Measurements from ENCODE around the gene PRSS57. TPM values are rescaled to one million over a fixed set of nuclear protein-coding genes. Genes with fewer than 3 reads are reported as not detected.

PRSS57 gene
- total and polyA plus RNA-seq, 2 of the 13 experiments (the other 11 are each of a cell fraction or from before 2014, with no cell fraction given) = 0.12 TPM; not detected in 1

- TF ChIP-seq TFDP2 (CRISPR knock-in tag; IDR thresholded peaks at IDR 0.05) = peak; percentile 81
- peak; percentile 73; the same call in 1 of the 2 replicates for TF ChIP-seq ZNF431 (CRISPR knock-in tag; IDR thresholded peaks at IDR 0.05; ENCODE audit: borderline replicate concordance, low read depth)
- peak; percentile 95 for TF ChIP-seq ZNF605 (CRISPR knock-in tag; IDR thresholded peaks at IDR 0.05)
- TF ChIP-seq ERF (CRISPR knock-in tag; IDR thresholded peaks at IDR 0.05) = peak; percentile 82; the same call in 1 of the 2 replicates
- peak; percentile 84 for TF ChIP-seq NR2C2 (CRISPR knock-in tag; IDR thresholded peaks at IDR 0.05; ENCODE audit: borderline replicate concordance)
- TF ChIP-seq ZNF564 (CRISPR knock-in tag; IDR thresholded peaks at IDR 0.05) = peak; percentile 83
- no peak for TF ChIP-seq NFATC3 (CRISPR knock-in tag; IDR thresholded peaks at IDR 0.05)
- TF ChIP-seq KLF16 (CRISPR knock-in tag; IDR thresholded peaks at IDR 0.05) = peak in 1 of 2 experiments; percentile 87; a peak in 2 of 4 replicates
- TF ChIP-seq TOPORS (CRISPR knock-in tag; IDR thresholded peaks at IDR 0.05) = peak; percentile 90; the same call in 1 of the 2 replicates
- peak; percentile 74; the same call in 1 of the 2 replicates for TF ChIP-seq NAIF1 (CRISPR knock-in tag; IDR thresholded peaks at IDR 0.05; ENCODE audit: borderline replicate concordance)
- TF ChIP-seq ZNF224 (CRISPR knock-in tag; IDR thresholded peaks at IDR 0.05) = peak; percentile 78; the same call in 1 of the 2 replicates
- TF ChIP-seq RARG (CRISPR knock-in tag; IDR thresholded peaks at IDR 0.05; ENCODE audit: low read depth) = no peak
- TF ChIP-seq ZNF468 (CRISPR knock-in tag; IDR thresholded peaks at IDR 0.05) = 0 out of 2 replicates have a peak, but pooled peaks have one; percentile 28
- no peak; the same call in 1 of the 2 replicates for TF ChIP-seq ADNP (CRISPR knock-in tag; IDR thresholded peaks at IDR 0.05)
- peak; percentile 65; the same call in 1 of the 2 replicates for TF ChIP-seq MLX (CRISPR knock-in tag; IDR thresholded peaks at IDR 0.05)
- TF ChIP-seq PAWR (CRISPR knock-in tag; IDR thresholded peaks at IDR 0.05; ENCODE audit: borderline replicate concordance) = no peak
- no peak for TF ChIP-seq ZNF3 (CRISPR knock-in tag; IDR thresholded peaks at IDR 0.05)
- TF ChIP-seq MTA1 (CRISPR knock-in tag; IDR thresholded peaks at IDR 0.05; ENCODE audit: borderline replicate concordance) = peak; percentile 100
- no peak for TF ChIP-seq ZNF780A (CRISPR knock-in tag; IDR thresholded peaks at IDR 0.05)
- TF ChIP-seq ZMAT3 (CRISPR knock-in tag; conservative IDR thresholded peaks at IDR 0.05) = peak; percentile 58
- peak; percentile 92 for TF ChIP-seq SOX5 (CRISPR knock-in tag; IDR thresholded peaks at IDR 0.05; ENCODE audit: borderline replicate concordance)
- peak; percentile 86; the same call in 1 of the 2 replicates for TF ChIP-seq KDM5B (CRISPR knock-in tag; IDR thresholded peaks at IDR 0.05; ENCODE audit: borderline replicate concordance)
- TF ChIP-seq ZNF441 (CRISPR knock-in tag; IDR thresholded peaks at IDR 0.05; ENCODE audit: borderline replicate concordance) = peak; percentile 70; the same call in 1 of the 2 replicates
- peak; percentile 79 for TF ChIP-seq ZNF784 (CRISPR knock-in tag; IDR thresholded peaks at IDR 0.05; ENCODE audit: borderline replicate concordance)
- TF ChIP-seq IKZF5 (CRISPR knock-in tag; IDR thresholded peaks at IDR 0.05) = peak; percentile 91
- no peak for TF ChIP-seq ZNF432 (CRISPR knock-in tag; IDR thresholded peaks at IDR 0.05; ENCODE audit: borderline replicate concordance)
- TF ChIP-seq RFX5 (IDR thresholded peaks at IDR 0.05; ENCODE audit: low read depth, low read length) = no peak
- peak; percentile 74; the same call in 1 of the 2 replicates for TF ChIP-seq RFXAP (CRISPR knock-in tag; IDR thresholded peaks at IDR 0.05; ENCODE audit: borderline replicate concordance)
- TF ChIP-seq DMAP1 (CRISPR knock-in tag; IDR thresholded peaks at IDR 0.05) = peak; percentile 81
Measured at GRCh38 chr19:738509-739128, 43.4 kb upstream of the PRSS57 start (continued).

Data from HepG2 (cell line).